GM23338 (cell line): Measurements from ENCODE around the gene VIPR1. TPM values are rescaled to one million over a fixed set of nuclear protein-coding genes. Genes with fewer than 3 reads are reported as not detected.

Source experiments
- ATAC-seq: fragments of 200-7000 bp; cut with Tn5 transposase; 3 replicates; pipeline ENCODE4 v1.9.1; 2020
- DNase-seq: peaks from one replicate; pipeline ENCODE4 v3.0.0-alpha.2; 2015; ENCODE audit warnings: low spot score
- H2AFZ ChIP-seq: fragments of 200-600 bp; sonication (generic); 2 replicates; pipeline ENCODE4 v1.8.0; 2016; ENCODE audit warnings: antibody characterized with exemption, mild to moderate bottlenecking, moderate library complexity
- H3F3A ChIP-seq: fragments of 200-600 bp; sonication (generic); replicated peaks from 2 replicates; pipeline ENCODE4 v1.8.0; 2017; ENCODE audit warnings: antibody characterized with exemption, mixed run types, low read depth
- H3K27ac ChIP-seq: fragments of 200-600 bp; sonication (generic); 2 replicates; pipeline ENCODE4 v1.6.1; 2016; ENCODE audit warnings: low read depth
- H3K27me3 ChIP-seq: fragments of 200-600 bp; sonication (generic); 2 replicates; pipeline ENCODE4 v1.8.0; 2016; ENCODE audit warnings: mild to moderate bottlenecking, mixed run types, moderate library complexity; ENCODE audit not compliant: insufficient read depth
- H3K36me3 ChIP-seq: fragments of 200-600 bp; sonication (generic); 2 replicates; pipeline ENCODE4 v1.8.0; 2016; ENCODE audit warnings: mild to moderate bottlenecking; ENCODE audit not compliant: insufficient read depth
- H3K4me1 ChIP-seq: fragments of 200-600 bp; sonication (generic); 2 replicates; pipeline ENCODE4 v1.8.0; 2016; ENCODE audit warnings: mild to moderate bottlenecking, moderate library complexity; ENCODE audit not compliant: insufficient read depth
- H3K4me2 ChIP-seq: fragments of 200-600 bp; sonication (generic); 2 replicates; pipeline ENCODE4 v1.7.1; 2017; ENCODE audit warnings: mixed run types
- H3K4me3 ChIP-seq: fragments of 200-600 bp; sonication (generic); 2 replicates; pipeline ENCODE4 v1.6.1; 2016; ENCODE audit warnings: mixed run types
- H3K79me2 ChIP-seq: fragments of 200-600 bp; sonication (generic); replicated peaks from 2 replicates; pipeline ENCODE4 v1.8.0; 2017; ENCODE audit warnings: mild to moderate bottlenecking; ENCODE audit not compliant: insufficient read depth
- H3K9me2 ChIP-seq: fragments of 200-600 bp; sonication (generic); 2 replicates; pipeline ENCODE4 v1.8.0; 2017; ENCODE audit not compliant: insufficient read depth
- H4K20me1 ChIP-seq: fragments of 200-600 bp; sonication (generic); replicated peaks from 2 replicates; pipeline ENCODE4 v1.8.0; 2017; ENCODE audit warnings: mild to moderate bottlenecking; ENCODE audit not compliant: insufficient read depth
- H3K27ac Mint-ChIP-seq: 2 replicates; pipeline ENCODE4 v1.8.0; 2020; ENCODE audit warnings: inconsistent platforms, mild to moderate bottlenecking, moderate library complexity, mixed read lengths
- H3K27me3 Mint-ChIP-seq: 3 replicates; pipeline ENCODE4 v1.8.0; 2022; ENCODE audit warnings: low read depth, mild to moderate bottlenecking, moderate library complexity, mixed read lengths, inconsistent platforms; ENCODE audit not compliant: insufficient read depth, poor library complexity
- H3K36me3 Mint-ChIP-seq: 3 replicates; pipeline ENCODE4 v1.8.0; 2021; ENCODE audit warnings: low read depth, mild to moderate bottlenecking, inconsistent platforms, moderate library complexity, mixed read lengths
- H3K4me1 Mint-ChIP-seq: 3 replicates; pipeline ENCODE4 v1.8.0; 2020; ENCODE audit warnings: mild to moderate bottlenecking, inconsistent platforms, mixed read lengths
- H3K4me3 Mint-ChIP-seq: 3 replicates; pipeline ENCODE4 v1.8.0; 2021; ENCODE audit warnings: moderate library complexity, mild to moderate bottlenecking, inconsistent platforms, mixed read lengths
- H3K9me3 Mint-ChIP-seq: 3 replicates; pipeline ENCODE4 v1.8.0; 2020; ENCODE audit warnings: moderate library complexity, mild to moderate bottlenecking, inconsistent platforms, mixed read lengths
- CREB1 ChIP-seq: fragments of 250-450 bp; sonication (Bioruptor Pico); IDR thresholded peaks from 2 replicates; pipeline ENCODE4 v1.5.0; 2020; ENCODE audit warnings: low read depth, mild to moderate bottlenecking, moderate library complexity
- CTCF ChIP-seq, 2 experiments: fragments of 200-600 bp in 1 of 2; sonication (generic) in 1 of 2; conservative IDR thresholded peaks; 2 replicates each; pipeline versions ENCODE4 v1.5.1 to v1.6.1; 2016 to 2017; ENCODE audit warnings: antibody characterized with exemption in 2 of 2, low read depth in 2 of 2, mild to moderate bottlenecking in 2 of 2, moderate library complexity in 1 of 2
- EZH2 ChIP-seq: fragments of 200-600 bp; sonication (generic); IDR thresholded peaks from one replicate; pipeline ENCODE4 v1.8.0; 2017; ENCODE audit warnings: antibody characterized with exemption, mild to moderate bottlenecking, low read depth; ENCODE audit not compliant: unreplicated experiment
- EZH2phosphoT487 ChIP-seq: fragments of 200-600 bp; sonication (generic); IDR thresholded peaks from one replicate; pipeline ENCODE4 v1.8.1; 2018; ENCODE audit warnings: antibody characterized with exemption; ENCODE audit not compliant: unreplicated experiment
- JUNB ChIP-seq: IDR thresholded peaks from one replicate; pipeline ENCODE4 v1.6.1; 2016; ENCODE audit warnings: antibody characterized with exemption; ENCODE audit not compliant: unreplicated experiment
- POLR2AphosphoS5 ChIP-seq: IDR thresholded peaks from 2 replicates; pipeline ENCODE4 v1.6.1; 2016; ENCODE audit warnings: antibody characterized with exemption, low read depth
- REST ChIP-seq: IDR thresholded peaks from one replicate; pipeline ENCODE4 v1.6.1; 2018; ENCODE audit warnings: antibody characterized with exemption; ENCODE audit not compliant: unreplicated experiment
- ZNF331 ChIP-seq: fragments of 250-450 bp; sonication (Bioruptor Pico); IDR thresholded peaks from 2 replicates; pipeline ENCODE4 v1.5.0; 2020; ENCODE audit warnings: low read depth, mild to moderate bottlenecking, moderate library complexity
- polyA plus RNA-seq: library from polyadenylated mRNA; unstranded; fragments of >200 nt; fragmentation: Nextera tagmentation; extraction: Ambion mirVana; gene quantifications from 2 replicates; pipeline ENCODE4 v1.2.1, GENCODE V29; 2016
- total RNA-seq: library from RNA; depleted of rRNA; stranded (reverse); fragments of >200 nt; shearing (Covaris generic); gene quantifications from 2 replicates; pipeline ENCODE4 v1.2.3, GENCODE V29; 2014
- TF ChIP-seq, protein P1 (sequence below): fragments of 250-450 bp; sonication (Bioruptor Pico); IDR thresholded peaks from 2 replicates; pipeline ENCODE4 v1.5.0; 2020; ENCODE audit warnings: mild to moderate bottlenecking, moderate library complexity

VIPR1 gene
- total and polyA plus RNA-seq, 2 experiments from 2014 or later, result 6.3 to 19.3 TPM

DNA sequence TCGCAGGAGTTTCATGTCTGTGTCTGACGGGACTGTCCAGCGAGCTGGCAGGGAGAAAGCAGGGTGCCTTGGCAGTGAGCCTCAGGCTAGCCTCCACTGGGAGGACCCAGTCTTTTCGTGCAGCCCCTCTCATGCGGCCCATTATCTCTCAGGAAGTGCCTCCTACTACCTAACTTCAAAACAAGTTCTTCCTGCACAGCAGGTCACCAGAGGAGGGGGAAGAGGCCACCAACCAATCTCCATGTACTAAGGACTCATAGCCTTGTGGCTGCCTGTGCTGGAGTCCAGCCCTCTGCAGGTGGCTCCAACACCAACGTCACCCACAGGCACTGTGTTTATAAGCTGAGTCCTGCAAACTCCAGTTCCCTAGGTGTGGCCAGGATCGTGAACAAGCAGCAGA is 4.8 kb downstream of the VIPR1 start (continued):
- TF ChIP-seq REST (no peak), CTCF (conservative IDR thresholded peaks at IDR 0.05; ENCODE audit: low read depth in 2 of 2) (no peak), JUNB (no peak), POLR2AphosphoS5 (no peak), EZH2phosphoT487 (no peak)

DNA sequence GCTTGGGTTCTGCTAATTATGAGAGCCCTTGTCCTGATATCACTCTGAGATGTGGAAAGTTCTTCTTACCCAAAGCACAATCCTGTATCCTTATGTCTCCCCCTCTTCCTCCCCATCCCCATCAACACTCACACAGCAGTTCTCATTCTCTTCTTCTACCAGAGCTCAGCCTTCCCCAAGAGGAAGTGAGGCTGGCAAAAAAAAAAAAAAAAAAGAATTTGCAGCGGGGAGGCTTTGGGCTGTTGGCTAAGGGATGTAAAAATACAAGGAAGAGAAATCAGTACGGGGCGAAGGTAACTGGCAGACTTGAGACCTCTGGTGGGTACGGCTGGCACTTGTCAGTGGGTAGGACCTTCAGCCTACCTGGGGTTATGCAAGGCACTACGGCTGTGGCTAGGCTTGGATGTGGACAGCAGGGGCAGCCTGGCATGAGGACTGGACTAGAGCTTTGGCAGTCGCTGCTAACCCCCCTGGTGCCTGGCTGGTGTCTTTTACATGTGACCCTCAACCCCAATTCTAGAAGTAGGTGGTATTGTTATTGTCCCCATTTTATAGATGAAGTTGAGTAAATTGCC is 5.4 kb downstream of the VIPR1 start:
- H3K4me3 Mint-ChIP-seq, result no peak overlapping the region
- Histone ChIP-seq H3K9me2 (peaks cover 10% of the 10 kb centered on the region; the same call in 1 of the 2 replicates), H3K27me3 (peaks cover 12% of the 10 kb centered on the region; the same call in 1 of the 2 replicates), H3K4me3 (no peak overlapping the region), H3K27ac (no peak overlapping the region), H3K79me2 (no peaks in the 10 kb centered on the region), H3K4me1 (peaks cover 11% of the 10 kb centered on the region), H3K36me3 (no peaks in the 10 kb centered on the region), H4K20me1 (no peaks in the 10 kb centered on the region; the same call in 1 of the 2 replicates), H3K4me2 (no peak overlapping the region), H3F3A (no peaks in the 10 kb centered on the region), H2AFZ (no peak overlapping the region)
- peaks cover 14% of the 10 kb centered on the region for H3K27me3 Mint-ChIP-seq
- H3K4me1 Mint-ChIP-seq, result peaks cover 28% of the 10 kb centered on the region
- DNase-seq (no peak), ATAC-seq (no peak)
- H3K9me3 Mint-ChIP-seq, result peaks cover 3% of the 10 kb centered on the region; the same call in 2 of the 3 replicates
- H3K27ac Mint-ChIP-seq, result no peak overlapping the region
- H3K36me3 Mint-ChIP-seq, result no peaks in the 10 kb centered on the region; the same call in 2 of the 3 replicates
- TF ChIP-seq EZH2, result no peak
- no peak for TF ChIP-seq EZH2phosphoT487
- no peak for TF ChIP-seq ZNF331 (CRISPR knock-in tag)
- TF ChIP-seq REST, result no peak
- no peak for TF ChIP-seq CREB1
- TF ChIP-seq, protein P1, sequence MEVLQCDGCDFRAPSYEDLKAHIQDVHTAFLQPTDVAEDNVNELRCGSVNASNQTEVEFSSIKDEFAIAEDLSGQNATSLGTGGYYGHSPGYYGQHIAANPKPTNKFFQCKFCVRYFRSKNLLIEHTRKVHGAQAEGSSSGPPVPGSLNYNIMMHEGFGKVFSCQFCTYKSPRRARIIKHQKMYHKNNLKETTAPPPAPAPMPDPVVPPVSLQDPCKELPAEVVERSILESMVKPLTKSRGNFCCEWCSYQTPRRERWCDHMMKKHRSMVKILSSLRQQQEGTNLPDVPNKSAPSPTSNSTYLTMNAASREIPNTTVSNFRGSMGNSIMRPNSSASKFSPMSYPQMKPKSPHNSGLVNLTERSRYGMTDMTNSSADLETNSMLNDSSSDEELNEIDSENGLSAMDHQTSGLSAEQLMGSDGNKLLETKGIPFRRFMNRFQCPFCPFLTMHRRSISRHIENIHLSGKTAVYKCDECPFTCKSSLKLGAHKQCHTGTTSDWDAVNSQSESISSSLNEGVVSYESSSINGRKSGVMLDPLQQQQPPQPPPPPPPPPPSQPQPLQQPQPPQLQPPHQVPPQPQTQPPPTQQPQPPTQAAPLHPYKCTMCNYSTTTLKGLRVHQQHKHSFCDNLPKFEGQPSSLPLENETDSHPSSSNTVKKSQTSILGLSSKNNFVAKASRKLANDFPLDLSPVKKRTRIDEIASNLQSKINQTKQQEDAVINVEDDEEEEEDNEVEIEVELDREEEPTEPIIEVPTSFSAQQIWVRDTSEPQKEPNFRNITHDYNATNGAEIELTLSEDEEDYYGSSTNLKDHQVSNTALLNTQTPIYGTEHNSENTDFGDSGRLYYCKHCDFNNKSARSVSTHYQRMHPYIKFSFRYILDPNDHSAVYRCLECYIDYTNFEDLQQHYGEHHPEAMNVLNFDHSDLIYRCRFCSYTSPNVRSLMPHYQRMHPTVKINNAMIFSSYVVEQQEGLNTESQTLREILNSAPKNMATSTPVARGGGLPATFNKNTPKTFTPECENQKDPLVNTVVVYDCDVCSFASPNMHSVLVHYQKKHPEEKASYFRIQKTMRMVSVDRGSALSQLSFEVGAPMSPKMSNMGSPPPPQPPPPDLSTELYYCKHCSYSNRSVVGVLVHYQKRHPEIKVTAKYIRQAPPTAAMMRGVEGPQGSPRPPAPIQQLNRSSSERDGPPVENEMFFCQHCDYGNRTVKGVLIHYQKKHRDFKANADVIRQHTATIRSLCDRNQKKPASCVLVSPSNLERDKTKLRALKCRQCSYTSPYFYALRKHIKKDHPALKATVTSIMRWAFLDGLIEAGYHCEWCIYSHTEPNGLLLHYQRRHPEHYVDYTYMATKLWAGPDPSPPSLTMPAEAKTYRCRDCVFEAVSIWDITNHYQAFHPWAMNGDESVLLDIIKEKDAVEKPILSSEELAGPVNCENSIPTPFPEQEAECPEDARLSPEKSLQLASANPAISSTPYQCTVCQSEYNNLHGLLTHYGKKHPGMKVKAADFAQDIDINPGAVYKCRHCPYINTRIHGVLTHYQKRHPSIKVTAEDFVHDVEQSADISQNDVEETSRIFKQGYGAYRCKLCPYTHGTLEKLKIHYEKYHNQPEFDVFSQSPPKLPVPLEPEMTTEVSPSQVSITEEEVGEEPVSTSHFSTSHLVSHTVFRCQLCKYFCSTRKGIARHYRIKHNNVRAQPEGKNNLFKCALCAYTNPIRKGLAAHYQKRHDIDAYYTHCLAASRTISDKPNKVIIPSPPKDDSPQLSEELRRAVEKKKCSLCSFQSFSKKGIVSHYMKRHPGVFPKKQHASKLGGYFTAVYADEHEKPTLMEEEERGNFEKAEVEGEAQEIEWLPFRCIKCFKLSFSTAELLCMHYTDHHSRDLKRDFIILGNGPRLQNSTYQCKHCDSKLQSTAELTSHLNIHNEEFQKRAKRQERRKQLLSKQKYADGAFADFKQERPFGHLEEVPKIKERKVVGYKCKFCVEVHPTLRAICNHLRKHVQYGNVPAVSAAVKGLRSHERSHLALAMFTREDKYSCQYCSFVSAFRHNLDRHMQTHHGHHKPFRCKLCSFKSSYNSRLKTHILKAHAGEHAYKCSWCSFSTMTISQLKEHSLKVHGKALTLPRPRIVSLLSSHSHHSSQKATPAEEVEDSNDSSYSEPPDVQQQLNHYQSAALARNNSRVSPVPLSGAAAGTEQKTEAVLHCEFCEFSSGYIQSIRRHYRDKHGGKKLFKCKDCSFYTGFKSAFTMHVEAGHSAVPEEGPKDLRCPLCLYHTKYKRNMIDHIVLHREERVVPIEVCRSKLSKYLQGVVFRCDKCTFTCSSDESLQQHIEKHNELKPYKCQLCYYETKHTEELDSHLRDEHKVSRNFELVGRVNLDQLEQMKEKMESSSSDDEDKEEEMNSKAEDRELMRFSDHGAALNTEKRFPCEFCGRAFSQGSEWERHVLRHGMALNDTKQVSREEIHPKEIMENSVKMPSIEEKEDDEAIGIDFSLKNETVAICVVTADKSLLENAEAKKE, result no peak
